Gastrocnemius medialis (tissue), 4 donors: ENCODE data around the gene VPS4B. TPM values are rescaled to one million over a fixed set of nuclear protein-coding genes. Genes with fewer than 3 reads are reported as not detected.
A peak's percentile ranks its signal among the peaks of the same experiment; 100 is the strongest.

ENCODE experiments used
- ATAC-seq, 2 donors: fragments of 150-250 bp; one replicate each; pipeline ENCODE4 v1.9.1; 2016
- DNase-seq, 2 donors: peaks; one replicate each; pipeline ENCODE4 v3.0.0-alpha.2; 2019
- H3K27ac ChIP-seq, 4 donors: fragments of 200-600 bp; sonication (generic); 1 replicate in 1 of 4; 2 replicates in 3 of 4; pipeline ENCODE4 v1.5.1; 2016 to 2018; ENCODE audit warnings: mild to moderate bottlenecking in 2 of 4, moderate library complexity in 1 of 4
- H3K27me3 ChIP-seq, 3 donors: fragments of 200-600 bp; sonication (generic) in 2 of 3; 1 replicate in 1 of 3; 2 replicates in 2 of 3; pipeline versions ENCODE4 v1.5.1 to v1.6.0; 2016 to 2019; ENCODE audit warnings: mild to moderate bottlenecking in 1 of 3, moderate library complexity in 1 of 3
- H3K36me3 ChIP-seq, 2 donors: fragments of 200-600 bp; sonication (generic) in 1 of 2; one replicate each; pipeline ENCODE4 v1.5.1; 2017 to 2018
- H3K4me1 ChIP-seq, 2 donors: fragments of 200-600 bp; sonication (generic) in 1 of 2; one replicate each; pipeline ENCODE4 v1.5.1; 2016 to 2017; ENCODE audit warnings: mild to moderate bottlenecking in 2 of 2
- H3K4me3 ChIP-seq, 4 donors: fragments of 200-600 bp; sonication (generic) in 3 of 4; 1 replicate in 1 of 4; 2 replicates in 3 of 4; pipeline ENCODE4 v1.5.1; 2016 to 2019; ENCODE audit warnings: mild to moderate bottlenecking in 2 of 4
- H3K9me3 ChIP-seq, 3 donors: fragments of 200-600 bp; sonication (generic) in 2 of 3; 1 replicate in 1 of 3; 2 replicates in 2 of 3; pipeline ENCODE4 v1.5.1; 2016 to 2019
- POLR2A ChIP-seq, 2 donors: fragments of 450-650 bp; IDR thresholded peaks; one replicate each; pipeline ENCODE4 v1.6.1; 2017; ENCODE audit warnings: antibody characterized with exemption in 2 of 2, mild to moderate bottlenecking in 2 of 2, moderate library complexity in 2 of 2
- in situ Hi-C, 4 donors: fragments of 200-750 bp; cut with MboI; loops; one replicate each; pipeline versions ENCODE4 v1.15.0 to v1.8.0; 2017; ENCODE audit warnings: low sequenced_read_pairs in 4 of 4
- intact Hi-C: fragments of 100-400 bp; cut with DNase I; formaldehyde crosslinking; loops from one replicate; pipeline ENCODE4 v1.15.1; 2023; ENCODE audit warnings: low total_unique reads
- total RNA-seq, 4 donors: library from RNA; depleted of rRNA; stranded (reverse); fragments of >200 nt; gene quantifications; one replicate each; pipeline versions ENCODE4 v1.1.0 to v1.2.3, GENCODE V29; 2016
- TF ChIP-seq, protein P1 (sequence below), 5 experiments: fragments of 450-650 bp in 3 of 5; fragments of 200-600 bp in 2 of 5; sonication (generic) in 2 of 5; IDR thresholded peaks in 4 of 5; conservative IDR thresholded peaks in 1 of 5; 1 replicate in 4 of 5; 2 replicates in 1 of 5; pipeline ENCODE4 v1.5.1; 2016 to 2019; ENCODE audit warnings: antibody characterized with exemption in 5 of 5, mild to moderate bottlenecking in 3 of 5, moderate library complexity in 3 of 5

VPS4B gene
- 10 to 100 TPM; 13.4 to 18.2 (median 16.0) TPM for total RNA-seq

- Histone ChIP-seq H3K9me3 (no peaks in the 10 kb centered on the region), H3K36me3 (peaks cover 0 to 8% of the 10 kb centered on the region in 2 donors), H3K27ac (peak within 1 kb of the TSS; percentile 88 to 97 (median 93)), H3K4me3 (peak within 1 kb of the TSS; percentile 93 to 96 (median 94)), H3K27me3 (no peaks in the 10 kb centered on the region), H3K4me1 (peaks cover 14 to 16% of the 10 kb centered on the region in 2 donors)
- intact Hi-C loops = loop anchor here (1.0 to 10.0 kb wide), 5 partner anchors 55 to 899 kb away; partner anchors contain the start of genes KDSR, PHLPP1, SERPINB8 and ZCCHC2
- TF ChIP-seq POLR2A (IDR thresholded peaks at IDR 0.05) = peak; percentile 81 to 84
- TF ChIP-seq, protein P1, sequence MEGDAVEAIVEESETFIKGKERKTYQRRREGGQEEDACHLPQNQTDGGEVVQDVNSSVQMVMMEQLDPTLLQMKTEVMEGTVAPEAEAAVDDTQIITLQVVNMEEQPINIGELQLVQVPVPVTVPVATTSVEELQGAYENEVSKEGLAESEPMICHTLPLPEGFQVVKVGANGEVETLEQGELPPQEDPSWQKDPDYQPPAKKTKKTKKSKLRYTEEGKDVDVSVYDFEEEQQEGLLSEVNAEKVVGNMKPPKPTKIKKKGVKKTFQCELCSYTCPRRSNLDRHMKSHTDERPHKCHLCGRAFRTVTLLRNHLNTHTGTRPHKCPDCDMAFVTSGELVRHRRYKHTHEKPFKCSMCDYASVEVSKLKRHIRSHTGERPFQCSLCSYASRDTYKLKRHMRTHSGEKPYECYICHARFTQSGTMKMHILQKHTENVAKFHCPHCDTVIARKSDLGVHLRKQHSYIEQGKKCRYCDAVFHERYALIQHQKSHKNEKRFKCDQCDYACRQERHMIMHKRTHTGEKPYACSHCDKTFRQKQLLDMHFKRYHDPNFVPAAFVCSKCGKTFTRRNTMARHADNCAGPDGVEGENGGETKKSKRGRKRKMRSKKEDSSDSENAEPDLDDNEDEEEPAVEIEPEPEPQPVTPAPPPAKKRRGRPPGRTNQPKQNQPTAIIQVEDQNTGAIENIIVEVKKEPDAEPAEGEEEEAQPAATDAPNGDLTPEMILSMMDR (IDR thresholded peaks at IDR 0.05 in 4 of 5, conservative IDR thresholded peaks at IDR 0.05 in 1 of 5) = peak in 1 of 5 experiments; percentile 20
- DNase-seq = peak; percentile 98 to 99
- in situ Hi-C loops = loop anchor here in 2 of 4 donors (5.0 to 10.0 kb wide), 3 partner anchors 55 to 707 kb away; partner anchors contain the start of genes KDSR (in 2 of the 2) and PHLPP1 (in 1 of the 2)
- ATAC-seq = peak; percentile 99
These were observed at the start of gene VPS4B for GRCh38 chr18:63422087-63422863. TSS of gene VPS4B (minus strand) at chr18:63422476. CDS start at chr18:63422259, 217 bp downstream.

- Histone ChIP-seq H3K4me3 (no peak overlapping the region), H3K9me3 (no peaks in the 10 kb centered on the region), H3K27me3 (no peaks in the 10 kb centered on the region), H3K4me1 (no peaks in the 10 kb centered on the region), H3K27ac (no peak overlapping the region), H3K36me3 (no peaks in the 10 kb centered on the region)
- no peak for DNase-seq
- intact Hi-C loops (no loop called here), in situ Hi-C loops (no loop called here)
- TF ChIP-seq, protein P1 (IDR thresholded peaks at IDR 0.05 in 4 of 5, conservative IDR thresholded peaks at IDR 0.05 in 1 of 5) = no peak
- no peak for TF ChIP-seq POLR2A (IDR thresholded peaks at IDR 0.05)
- ATAC-seq = no peak
These were observed 48.5 kb upstream of the VPS4B start for GRCh38 chr18:63470751-63471150.

DNA sequence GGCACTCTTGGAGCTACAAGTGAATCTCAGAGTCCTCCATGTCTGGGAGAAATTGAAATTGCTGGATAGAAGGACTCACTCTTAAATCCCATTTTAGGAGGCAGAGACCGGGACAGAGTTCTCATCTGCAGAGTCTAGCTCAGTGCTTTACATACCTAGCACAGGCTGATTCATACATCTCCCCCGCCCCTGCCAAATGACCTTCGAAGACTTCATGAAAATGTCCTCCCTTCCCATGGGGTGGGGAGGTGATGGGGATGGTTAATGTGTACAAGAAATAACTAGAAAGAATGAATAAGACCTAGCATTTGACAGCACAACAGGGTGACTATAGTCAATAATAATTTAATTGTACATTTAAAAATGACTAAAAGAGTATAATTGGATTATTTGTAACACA, 46.3 kb upstream of the VPS4B start:
- H3K36me3 ChIP-seq = no peaks in the 10 kb centered on the region
- in situ Hi-C loops = no loop called here
- no peaks in the 10 kb centered on the region for H3K4me1 ChIP-seq
- no peak overlapping the region for H3K4me3 ChIP-seq
- H3K9me3 ChIP-seq = no peaks in the 10 kb centered on the region
- no peak for DNase-seq
- TF ChIP-seq, protein P1 (IDR thresholded peaks at IDR 0.05 in 4 of 5, conservative IDR thresholded peaks at IDR 0.05 in 1 of 5) = no peak
- no peak for TF ChIP-seq POLR2A (IDR thresholded peaks at IDR 0.05)
- no peak overlapping the region for H3K27ac ChIP-seq
- intact Hi-C loops = no loop called here
- no peak for ATAC-seq
- no peaks in the 10 kb centered on the region for H3K27me3 ChIP-seq

DNA sequence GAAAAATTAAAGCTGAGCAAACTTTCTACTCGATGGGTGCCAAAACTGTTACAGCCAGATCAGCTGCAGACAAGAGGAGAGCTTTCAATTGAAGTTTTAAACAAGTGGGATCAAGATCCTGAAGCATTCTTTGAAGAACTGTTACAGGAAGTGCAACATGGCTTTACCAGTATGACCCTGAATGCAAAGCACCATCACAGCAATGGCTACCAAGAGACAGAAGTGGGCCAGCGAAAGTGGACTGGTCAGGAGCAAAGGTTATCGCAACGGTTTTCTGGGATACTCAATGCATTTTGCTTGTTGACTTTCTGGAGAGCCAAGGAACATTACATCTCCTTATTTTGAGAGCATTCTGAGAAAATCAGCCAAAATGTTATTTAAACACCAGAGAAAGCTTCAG, 45.4 kb upstream of the VPS4B start:
- no peaks in the 10 kb centered on the region for H3K27me3 ChIP-seq
- TF ChIP-seq POLR2A (IDR thresholded peaks at IDR 0.05) = no peak
- TF ChIP-seq, protein P1 (IDR thresholded peaks at IDR 0.05 in 4 of 5, conservative IDR thresholded peaks at IDR 0.05 in 1 of 5) = no peak
- no peaks in the 10 kb centered on the region for H3K9me3 ChIP-seq
- in situ Hi-C loops = no loop called here
- H3K27ac ChIP-seq = no peak overlapping the region
- H3K4me3 ChIP-seq = no peak overlapping the region
- no peaks in the 10 kb centered on the region for H3K36me3 ChIP-seq
- intact Hi-C loops = no loop called here
- no peaks in the 10 kb centered on the region for H3K4me1 ChIP-seq
- no peak for ATAC-seq
- DNase-seq = no peak
